Calu3 (cell line): Measurements from ENCODE around the gene HFE. TPM values are rescaled to one million over a fixed set of nuclear protein-coding genes. Genes with fewer than 3 reads are reported as not detected.
A peak's percentile ranks its signal among the peaks of the same experiment; 100 is the strongest.

ENCODE experiments used
- BruUV-seq: library from RNA; stranded (reverse); fragments of 400-500 nt; replicated peaks from 2 replicates; lab custom pipeline; 2021; lab: Mats Ljungman, UMichigan
- CTCF ChIA-PET: fragments of 300-600 bp; sonication (Branson Sonifier 250); formaldehyde crosslinking; loops from one replicate; lab custom pipeline; 2022; ENCODE audit warnings: antibody characterized with exemption; lab: Charles Lee
- DNase-seq: peaks from one replicate; pipeline ENCODE4 v3.0.0; 2022
- H3K27ac Mint-ChIP-seq: one replicate; pipeline ENCODE4 v1.8.0; 2022; ENCODE audit warnings: mixed read lengths; ENCODE audit not compliant: unreplicated experiment
- H3K27me3 Mint-ChIP-seq: one replicate; pipeline ENCODE4 v1.8.0; 2022; ENCODE audit warnings: mixed read lengths; ENCODE audit not compliant: unreplicated experiment
- H3K36me3 Mint-ChIP-seq: one replicate; pipeline ENCODE4 v1.8.0; 2022; ENCODE audit warnings: mild to moderate bottlenecking, moderate library complexity, mixed read lengths; ENCODE audit not compliant: insufficient read depth, unreplicated experiment
- H3K4me1 Mint-ChIP-seq: one replicate; pipeline ENCODE4 v1.8.0; 2022; ENCODE audit warnings: mild to moderate bottlenecking, low read depth, mixed read lengths; ENCODE audit not compliant: unreplicated experiment
- H3K4me3 Mint-ChIP-seq: one replicate; pipeline ENCODE4 v1.8.0; 2022; ENCODE audit warnings: mild to moderate bottlenecking, low read depth, moderate library complexity, mixed read lengths; ENCODE audit not compliant: unreplicated experiment
- H3K9me3 Mint-ChIP-seq: one replicate; pipeline ENCODE4 v1.8.0; 2022; ENCODE audit warnings: low read depth, mixed read lengths; ENCODE audit not compliant: unreplicated experiment
- CTCF ChIP-seq: fragments of 200-600 bp; IDR thresholded peaks from one replicate; pipeline ENCODE4 v1.8.0; 2022; ENCODE audit warnings: antibody characterized with exemption; ENCODE audit not compliant: unreplicated experiment
- intact Hi-C: fragments of 100-400 bp; cut with micrococcal nuclease; formaldehyde crosslinking; loops from one replicate; pipeline ENCODE4 v1.10.0; 2022; ENCODE audit not compliant: unreplicated experiment
- total RNA-seq: library from RNA; stranded (reverse); gene quantifications from 2 replicates; pipeline ENCODE4 v1.2.3, GENCODE V29; 2022

HFE gene
- total RNA-seq, 1 experiment from 2014 or later, result 24.9 TPM

DNA sequence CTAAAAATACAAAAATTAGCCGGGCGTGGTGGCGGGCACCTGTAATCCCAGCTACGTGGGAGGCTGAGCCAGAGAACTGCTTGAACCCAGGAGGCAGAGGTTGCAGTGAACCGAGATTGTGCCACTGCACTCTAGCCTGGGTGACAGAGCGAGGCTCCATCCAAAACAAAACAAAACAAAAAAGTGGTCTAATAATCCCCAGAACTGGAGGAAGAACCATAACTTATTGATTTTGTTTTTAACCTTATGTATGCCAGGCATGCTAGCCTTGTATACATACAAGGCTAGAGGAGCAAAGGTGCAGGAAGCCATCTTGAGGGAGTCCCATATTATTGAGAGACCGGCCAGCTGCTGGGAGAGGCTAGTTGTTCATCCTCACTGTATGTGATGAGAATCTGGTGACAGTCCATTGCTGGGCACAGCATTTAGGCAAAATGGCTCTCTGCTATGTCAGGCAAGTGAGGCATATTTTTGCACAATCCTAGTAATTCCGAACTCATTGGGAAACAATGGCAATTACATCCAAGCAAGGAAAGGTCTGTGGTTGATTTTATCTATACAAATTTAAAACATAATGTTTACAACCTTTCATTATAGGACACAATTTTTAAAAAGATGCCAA, 18.0 kb downstream of the HFE start:
- CTCF ChIA-PET, result interaction anchor here (0.7 to 3.6 kb wide), 4 partner anchors 14 to 145 kb away, joined by 3 to 21 read pairs (median 7); a partner anchor contains a TSS
- peaks cover 5% of the 10 kb centered on the region for H3K9me3 Mint-ChIP-seq
- H3K27me3 Mint-ChIP-seq, result no peaks in the 10 kb centered on the region
- no TSS peak for BruUV-seq
- H3K4me1 Mint-ChIP-seq, result peaks cover 28% of the 10 kb centered on the region
- H3K4me3 Mint-ChIP-seq, result no peak overlapping the region
- no peak for TF ChIP-seq CTCF
- DNase-seq, result no peak
- H3K36me3 Mint-ChIP-seq, result peaks cover 23% of the 10 kb centered on the region
- peak overlapping the region; percentile 99 for H3K27ac Mint-ChIP-seq
- intact Hi-C loops, result no loop called here

GRCh38 chr6:26105842-26106241, 18.6 kb downstream of the HFE start:
- peaks cover 5% of the 10 kb centered on the region for H3K9me3 Mint-ChIP-seq
- H3K4me1 Mint-ChIP-seq, result peaks cover 28% of the 10 kb centered on the region
- H3K27me3 Mint-ChIP-seq, result no peaks in the 10 kb centered on the region
- BruUV-seq, result no TSS peak
- TF ChIP-seq CTCF, result no peak
- H3K36me3 Mint-ChIP-seq, result peaks cover 23% of the 10 kb centered on the region
- H3K27ac Mint-ChIP-seq, result no peak overlapping the region
- DNase-seq, result no peak
- intact Hi-C loops, result no loop called here
- no peak overlapping the region for H3K4me3 Mint-ChIP-seq
- CTCF ChIA-PET, result no interaction called here

- intact Hi-C loops, result no loop called here
- BruUV-seq, result no TSS peak
- Mint-ChIP-seq H3K4me1 (peaks cover 16% of the 10 kb centered on the region), H3K9me3 (peaks cover 5% of the 10 kb centered on the region), H3K4me3 (no peak overlapping the region), H3K27me3 (no peaks in the 10 kb centered on the region), H3K27ac (no peak overlapping the region), H3K36me3 (peaks cover 20% of the 10 kb centered on the region)
- CTCF ChIA-PET, result no interaction called here
- no peak for DNase-seq
- no peak for TF ChIP-seq CTCF
Measured at GRCh38 chr6:26107935-26108334, 20.7 kb downstream of the HFE start.

DNA sequence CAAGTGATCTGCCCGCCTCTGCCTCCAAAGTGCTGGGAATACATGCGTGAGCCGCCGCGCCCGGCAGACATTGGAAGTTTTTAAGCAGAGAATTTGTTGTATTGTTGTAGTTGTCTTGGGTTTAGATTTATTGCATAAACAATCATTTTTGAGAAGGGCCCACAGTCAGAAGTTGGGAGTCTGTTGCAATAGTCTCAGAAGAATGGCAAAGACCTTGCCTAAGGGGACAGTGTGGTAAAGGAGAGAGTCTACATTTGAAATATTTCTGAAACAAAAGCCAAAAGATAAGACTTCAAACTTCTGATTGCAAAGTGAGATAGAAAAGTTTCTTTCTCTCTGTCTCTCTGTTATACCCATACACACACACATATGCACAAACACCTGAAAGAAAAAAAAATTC, 22.5 kb downstream of the HFE start:
- Mint-ChIP-seq H3K4me3 (no peak overlapping the region), H3K36me3 (peaks cover 2% of the 10 kb centered on the region), H3K4me1 (no peaks in the 10 kb centered on the region), H3K27ac (no peak overlapping the region), H3K27me3 (no peaks in the 10 kb centered on the region), H3K9me3 (peaks cover 5% of the 10 kb centered on the region)
- no peak for DNase-seq
- TF ChIP-seq CTCF, result no peak
- intact Hi-C loops, result no loop called here
- CTCF ChIA-PET, result interaction anchor here (0.6 kb wide), 1 partner anchor 186 kb away, joined by 4 read pairs; no protein-coding TSS in a partner anchor
- BruUV-seq, result no TSS peak
